GM19463 (cell line): ENCODE measurements around the gene SULT1A1.
"Not testable (repeated sequence)": the region's sequence is repeated elsewhere in the genome, so short reads cannot be mapped to it uniquely, and the experiment has no call there.

Source experiments
- ATAC-seq: cut with Tn5 transposase; IDR thresholded peaks from one replicate; pipeline ENCODE4 v1.9.1; 2021; ENCODE audit warnings: mild to moderate bottlenecking, moderate library complexity; ENCODE audit not compliant: unreplicated experiment

Gene SULT1A1

DNA sequence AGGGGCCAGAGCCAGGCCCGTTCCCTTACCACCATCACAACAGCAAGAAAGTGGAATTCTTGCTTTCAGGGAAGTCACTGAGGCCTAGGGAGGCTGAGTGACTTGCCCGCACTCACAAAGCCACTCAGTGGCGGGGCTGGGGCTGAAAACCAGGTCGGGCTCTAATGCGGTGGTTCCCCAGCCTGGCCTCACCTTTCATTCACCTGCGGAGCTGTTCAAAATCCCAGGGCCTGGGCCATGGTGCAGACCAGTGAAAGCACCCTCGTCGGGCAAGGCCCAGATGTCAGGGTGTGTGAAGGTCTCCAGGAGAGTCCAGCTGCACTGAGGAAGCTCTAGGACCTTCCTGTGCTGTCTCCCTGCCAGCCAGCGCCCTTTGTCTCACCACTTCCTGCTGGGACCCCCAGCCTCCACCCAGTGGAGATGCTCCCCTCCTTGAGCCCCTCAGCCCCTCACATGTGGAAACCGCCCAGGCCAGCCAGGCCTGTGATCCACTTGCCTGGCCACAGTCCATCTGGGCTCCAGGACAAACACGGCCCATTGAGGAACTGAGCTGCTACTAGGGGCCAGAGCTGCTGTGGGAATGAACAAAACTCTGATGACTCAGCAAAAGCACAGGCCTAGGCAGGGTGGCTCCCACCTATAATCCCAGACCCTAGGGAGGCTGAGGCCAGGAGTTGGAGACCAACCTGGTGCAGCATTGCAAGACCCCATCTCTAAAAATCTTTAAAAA lies 812 bp downstream of the SULT1A1 start:
- ATAC-seq = not testable (repeated sequence)

DNA sequence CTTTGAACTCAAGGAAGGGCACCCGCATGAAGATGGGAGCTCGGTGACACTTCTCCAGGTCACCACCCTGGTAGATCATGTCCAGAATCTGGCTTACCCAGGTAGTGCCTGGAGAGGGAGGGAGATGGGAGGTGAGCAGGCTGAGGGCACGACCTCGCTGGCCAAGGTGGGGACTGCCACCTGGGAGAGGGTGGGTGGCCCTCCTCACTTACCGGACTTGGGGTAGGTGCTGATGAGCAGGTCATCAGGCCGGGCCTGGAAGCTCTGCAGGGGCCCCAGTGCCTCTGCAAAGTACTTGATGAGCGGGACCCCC lies 1.4 kb downstream of the SULT1A1 start:
- not testable (repeated sequence) for ATAC-seq

DNA sequence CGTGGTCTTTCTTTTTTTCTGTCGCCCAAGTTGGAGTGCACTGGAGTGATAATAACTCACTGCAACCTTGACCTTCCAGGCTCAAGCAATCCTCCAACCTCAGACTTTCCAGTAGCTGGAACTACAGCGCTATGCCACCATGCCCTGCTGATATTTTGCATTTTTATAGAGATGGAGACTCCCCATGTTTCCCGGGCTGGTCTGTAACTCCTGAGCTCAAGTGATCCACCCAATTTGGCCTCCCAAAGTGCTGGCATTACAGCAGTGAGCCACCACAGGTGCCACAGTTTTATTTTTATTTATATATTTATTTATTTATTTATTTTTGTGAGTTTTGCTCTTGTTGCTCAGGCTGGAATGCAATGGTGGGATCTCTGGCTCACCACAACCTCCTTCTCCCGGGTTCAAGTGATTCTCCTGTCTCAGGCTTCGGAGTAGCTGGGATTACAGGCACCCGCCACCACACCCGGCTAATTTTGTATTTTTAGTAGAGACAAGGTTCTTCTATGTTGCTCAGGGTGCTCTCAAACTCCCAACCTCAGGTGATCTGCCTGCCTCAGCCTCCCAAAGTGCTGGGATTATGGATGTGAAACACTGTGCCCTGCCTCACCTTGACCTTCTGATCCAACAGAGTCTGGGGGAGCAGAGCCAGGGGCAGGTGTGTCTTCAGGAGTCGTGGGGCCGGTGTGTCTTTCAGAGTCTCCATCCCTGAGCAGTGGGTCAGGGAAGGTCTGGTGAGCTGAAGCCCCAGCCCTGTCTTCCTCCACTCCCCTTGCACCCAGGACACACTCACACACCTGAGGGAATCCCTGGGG lies 2.0 kb downstream of the SULT1A1 start:
- not testable (repeated sequence) for ATAC-seq

DNA sequence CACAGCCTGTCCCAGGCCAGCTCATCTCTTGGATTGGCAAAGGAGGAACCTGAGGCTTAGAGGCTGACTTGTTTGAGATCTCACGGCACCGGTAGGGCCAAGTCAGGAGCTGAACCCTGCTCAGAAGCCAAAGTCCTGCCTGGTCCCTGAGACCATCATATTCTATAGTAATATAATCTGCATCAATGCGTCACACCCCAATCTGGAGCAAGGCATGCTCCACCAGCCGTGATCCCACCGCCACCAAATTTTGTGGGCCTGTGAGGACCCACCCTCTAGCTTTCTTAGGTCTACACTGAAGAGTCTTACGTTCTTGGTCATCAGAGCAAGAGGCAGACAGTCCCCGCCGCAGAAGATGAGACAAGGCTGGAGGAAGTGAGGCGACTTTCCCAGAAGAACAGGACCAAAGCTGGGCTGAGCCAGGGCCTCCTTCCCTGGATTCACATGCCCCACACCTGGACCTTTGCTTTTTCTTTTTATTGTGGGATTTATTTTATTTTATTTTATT lies 2.7 kb downstream of the SULT1A1 start:
- ATAC-seq = no peak

DNA sequence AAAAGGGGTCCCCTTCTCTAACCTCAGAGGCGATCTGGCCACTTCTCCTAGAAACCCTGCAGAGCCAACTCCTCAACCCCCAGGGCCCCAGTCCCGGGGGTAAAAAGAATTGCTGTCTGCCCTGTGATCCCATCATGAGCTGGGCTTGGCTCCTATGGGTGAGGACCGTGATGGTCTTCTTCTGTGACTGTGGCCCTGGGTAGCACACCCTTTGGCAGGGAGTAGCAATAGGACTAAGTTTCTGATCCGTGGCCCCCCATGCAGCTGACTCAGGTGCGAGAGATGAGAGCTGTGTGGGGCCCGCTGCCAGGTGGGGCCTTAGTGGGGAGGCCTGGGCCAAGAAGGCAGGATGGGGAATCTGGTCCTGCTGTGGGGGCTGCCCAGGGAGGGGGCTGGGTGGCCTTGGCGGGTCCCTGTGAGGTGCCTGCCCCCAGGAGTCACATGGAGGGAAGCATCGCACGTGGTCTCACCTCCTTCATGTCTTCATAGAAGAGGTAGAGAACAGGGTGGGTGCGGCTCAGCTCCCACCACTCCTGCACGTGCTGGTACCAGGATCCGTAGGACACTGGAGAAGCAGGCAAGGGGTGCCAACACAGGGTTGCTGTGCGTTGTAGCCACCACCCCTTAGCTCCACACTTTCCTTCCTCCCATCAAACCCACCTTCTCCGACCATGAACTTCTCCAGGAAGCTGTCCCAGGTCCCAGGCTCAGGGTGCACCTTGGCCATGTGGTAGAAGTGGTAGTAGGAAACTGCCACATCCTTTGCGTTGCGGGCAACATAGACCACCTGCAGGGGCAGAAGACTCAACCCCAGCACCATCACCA lies 3.3 kb downstream of the SULT1A1 start:
- ATAC-seq = no peak

DNA sequence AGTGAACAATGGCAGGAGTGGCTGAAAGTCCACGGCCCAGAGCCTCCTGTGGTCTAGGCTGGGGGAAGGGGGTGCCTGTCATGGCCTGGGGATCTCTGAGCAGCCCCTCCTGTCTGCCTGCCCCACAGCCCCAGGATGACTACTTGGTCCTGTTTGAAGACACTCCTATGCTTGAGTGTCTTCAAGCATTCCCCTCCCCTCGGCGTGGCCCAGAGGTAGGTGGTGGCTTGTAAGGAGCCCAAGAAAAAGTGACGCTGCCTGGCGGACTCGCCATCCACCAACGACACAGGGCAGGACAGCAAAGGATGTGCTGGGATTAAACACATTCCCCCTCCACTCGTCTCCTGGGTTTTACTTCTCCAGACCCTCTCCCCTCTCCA lies 5.7 kb downstream of the SULT1A1 start:
- ATAC-seq = no peak

- ATAC-seq = no peak
Measured at GRCh38 chr16:28603381-28604185, 6.3 kb downstream of the SULT1A1 start.

DNA sequence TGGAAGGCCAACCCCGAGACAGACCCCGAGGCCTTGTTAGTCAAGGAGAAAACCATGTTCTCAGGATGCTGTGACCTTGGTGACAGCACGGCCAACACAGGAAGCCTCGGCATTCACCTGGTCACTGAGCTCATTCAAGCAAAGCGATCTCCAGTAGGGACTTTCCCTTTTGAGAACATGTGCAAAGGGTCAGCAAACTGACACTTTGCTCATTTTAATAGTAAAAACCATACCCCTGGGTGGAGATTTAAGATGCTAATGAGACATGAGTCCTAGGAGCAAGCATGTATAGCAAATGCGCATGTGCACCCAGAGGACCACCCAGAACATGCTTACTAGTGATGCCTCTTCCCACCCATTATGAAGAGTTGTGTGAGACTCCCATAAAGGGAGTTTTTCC lies 7.3 kb downstream of the SULT1A1 start:
- no peak for ATAC-seq

DNA sequence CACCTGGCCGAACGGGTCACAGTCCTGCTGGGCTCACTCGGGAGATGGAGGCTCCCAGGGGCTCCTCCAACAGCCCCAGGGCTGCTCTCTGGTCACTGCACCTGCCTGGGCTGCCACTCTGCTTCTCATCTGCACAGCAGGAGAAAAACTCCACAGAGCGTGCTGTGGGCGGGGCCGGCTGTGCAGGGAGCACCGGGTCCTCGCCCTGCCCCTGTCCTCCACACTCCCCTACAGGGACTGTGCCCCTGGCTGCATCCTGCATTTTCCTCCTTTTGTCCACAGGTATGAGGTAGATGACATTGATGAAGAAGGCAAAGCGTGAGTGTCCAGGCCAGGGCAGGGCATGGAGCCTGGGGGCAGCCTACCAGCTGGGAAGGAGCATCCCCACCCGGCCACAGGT lies 7.8 kb downstream of the SULT1A1 start:
- ATAC-seq = not testable (repeated sequence)

GRCh38 chr16:28601589-28601988 lies 8.3 kb downstream of the SULT1A1 start:
- not testable (repeated sequence) for ATAC-seq

GRCh38 chr16:28600965-28601364 lies 8.9 kb downstream of the SULT1A1 start:
- not testable (repeated sequence) for ATAC-seq

- ATAC-seq = not testable (repeated sequence)
Measured at GRCh38 chr16:28599377-28600285, 10.2 kb downstream of the SULT1A1 start.

DNA sequence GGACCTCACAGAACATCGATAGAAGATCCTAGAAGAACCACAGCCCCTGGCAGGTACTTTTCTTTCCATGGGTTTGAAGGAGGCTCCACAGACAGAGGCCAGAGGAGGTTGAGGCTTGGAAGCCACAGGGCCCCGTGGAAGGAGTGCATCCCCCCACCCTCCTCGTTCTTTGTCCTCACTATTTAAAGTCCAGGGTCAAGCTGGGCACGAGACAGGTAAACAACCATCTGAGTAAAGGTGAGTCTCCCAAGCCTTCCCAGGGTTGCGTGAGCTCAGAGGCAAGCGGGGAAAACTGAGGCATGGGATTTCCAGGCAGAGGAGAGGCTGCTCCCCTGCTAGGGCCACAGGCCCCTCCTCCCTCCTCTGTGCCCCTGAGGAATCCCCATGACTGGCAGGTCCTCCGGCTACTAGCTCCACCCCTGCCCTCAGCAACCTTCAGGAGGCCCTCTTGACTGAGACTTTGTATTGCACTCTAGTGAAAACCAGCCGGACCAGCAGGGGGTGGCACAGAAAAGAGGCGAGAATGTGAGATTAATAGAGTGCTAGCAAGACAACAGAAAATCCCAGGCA lies 12.1 kb downstream of the SULT1A1 start:
- no peak for ATAC-seq

DNA sequence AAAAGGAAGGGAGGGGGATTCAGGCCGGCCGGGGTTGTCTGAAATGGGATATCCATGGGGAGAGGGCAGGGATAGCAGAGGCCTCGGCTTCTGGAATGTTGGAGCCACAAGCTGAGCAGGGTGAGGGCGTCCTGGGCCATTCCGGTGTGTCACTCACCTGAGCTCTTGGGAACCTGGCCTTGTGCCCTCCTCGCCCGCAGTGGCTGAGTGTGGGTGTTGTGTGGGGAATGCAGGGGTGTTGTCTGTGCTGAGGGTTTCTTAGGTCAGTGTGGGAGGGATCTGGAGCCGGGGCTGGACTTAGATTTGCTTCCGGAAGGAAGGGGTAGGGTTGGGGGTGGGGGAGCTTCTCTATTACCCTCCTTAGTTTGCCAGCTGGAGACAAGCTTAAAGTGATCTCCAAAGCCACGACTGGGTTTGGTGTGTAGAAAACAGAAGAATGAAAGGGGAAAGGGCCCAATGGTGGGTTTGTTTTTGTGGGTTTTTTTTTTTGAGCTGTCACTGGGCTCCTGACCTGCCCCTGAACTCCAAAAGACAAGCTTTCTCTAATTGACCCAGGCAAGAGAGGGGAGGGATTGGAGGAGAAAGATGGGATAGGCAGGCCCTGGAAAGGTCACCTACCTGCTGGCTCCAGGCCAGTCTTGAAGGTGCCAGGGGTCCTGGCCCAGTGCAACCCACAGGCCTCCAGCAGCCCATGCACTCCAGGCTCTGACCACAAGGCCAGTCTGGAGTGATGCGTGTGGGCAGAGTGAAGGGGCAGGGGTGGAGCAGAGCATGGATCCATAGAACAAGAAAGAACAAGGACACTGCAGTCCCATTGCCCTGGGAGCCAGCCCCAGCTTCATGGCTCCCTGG lies 12.8 kb downstream of the SULT1A1 start, which contains the start of gene SULT1A2:
Gene SULT1A2, minus strand, starts transcription at position 211 of the 852 bp plus-strand sequence. CDS start 1,120 bp downstream, outside the sequence.
- no peak for ATAC-seq

- ATAC-seq = no peak
Measured at GRCh38 chr16:28596115-28596630, 13.7 kb downstream of the SULT1A1 start.

DNA sequence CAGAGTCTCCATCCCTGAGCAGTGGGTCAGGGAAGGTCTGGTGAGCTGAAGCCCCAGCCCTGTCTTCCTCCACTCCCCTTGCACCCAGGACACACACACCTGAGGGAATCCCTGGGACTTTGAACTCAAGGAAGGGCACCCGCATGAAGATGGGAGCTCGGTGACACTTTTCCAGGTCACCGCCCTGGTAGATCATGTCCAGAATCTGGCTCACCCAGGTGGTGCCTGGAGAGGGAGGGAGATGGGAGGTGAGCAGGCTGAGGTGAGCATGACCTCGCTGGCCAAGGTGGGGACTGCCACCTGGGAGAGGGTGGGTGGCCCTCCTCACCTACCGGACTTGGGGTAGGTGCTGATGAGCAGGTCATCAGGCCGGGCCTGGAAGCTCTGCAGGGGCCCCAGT lies 14.4 kb downstream of the SULT1A1 start:
- not testable (repeated sequence) for ATAC-seq

GRCh38 chr16:28592979-28593553 lies 16.8 kb downstream of the SULT1A1 start:
- no peak for ATAC-seq
